GM20000 (cell line): Measurements from ENCODE around the gene ARRB1.

Experiments used
- DNase-seq: peaks from one replicate; pipeline ENCODE4 v3.0.0; 2012; ENCODE audit warnings: low spot score
- CTCF ChIP-seq: IDR thresholded peaks from 2 replicates; pipeline ENCODE4 v1.5.1; 2012; ENCODE audit warnings: mild to moderate bottlenecking, control low read depth; ENCODE audit errors: extremely low read depth, missing control alignments

The ARRB1 gene

DNA sequence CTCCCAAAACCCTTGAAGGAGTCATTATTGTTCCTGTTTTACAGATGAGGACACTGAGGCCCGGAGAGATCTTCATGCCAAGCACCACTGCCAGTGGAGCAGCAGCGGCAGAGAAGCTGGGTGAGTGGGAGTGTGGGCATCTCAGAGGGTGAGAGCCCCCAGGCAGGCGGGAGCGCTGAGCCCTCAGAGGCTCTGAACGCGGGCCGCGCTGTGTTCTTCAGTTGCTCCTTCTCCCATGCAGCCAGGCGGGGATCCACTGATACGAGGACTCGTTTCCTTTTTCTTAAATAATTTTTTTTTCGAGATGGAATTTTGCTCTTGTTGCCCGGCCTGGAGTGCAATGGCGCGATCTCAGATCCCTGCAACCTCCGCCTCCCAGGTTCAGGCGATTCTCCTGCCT is 63.9 kb downstream of the ARRB1 start:
- no peak for DNase-seq
- TF ChIP-seq CTCF: no peak

DNA sequence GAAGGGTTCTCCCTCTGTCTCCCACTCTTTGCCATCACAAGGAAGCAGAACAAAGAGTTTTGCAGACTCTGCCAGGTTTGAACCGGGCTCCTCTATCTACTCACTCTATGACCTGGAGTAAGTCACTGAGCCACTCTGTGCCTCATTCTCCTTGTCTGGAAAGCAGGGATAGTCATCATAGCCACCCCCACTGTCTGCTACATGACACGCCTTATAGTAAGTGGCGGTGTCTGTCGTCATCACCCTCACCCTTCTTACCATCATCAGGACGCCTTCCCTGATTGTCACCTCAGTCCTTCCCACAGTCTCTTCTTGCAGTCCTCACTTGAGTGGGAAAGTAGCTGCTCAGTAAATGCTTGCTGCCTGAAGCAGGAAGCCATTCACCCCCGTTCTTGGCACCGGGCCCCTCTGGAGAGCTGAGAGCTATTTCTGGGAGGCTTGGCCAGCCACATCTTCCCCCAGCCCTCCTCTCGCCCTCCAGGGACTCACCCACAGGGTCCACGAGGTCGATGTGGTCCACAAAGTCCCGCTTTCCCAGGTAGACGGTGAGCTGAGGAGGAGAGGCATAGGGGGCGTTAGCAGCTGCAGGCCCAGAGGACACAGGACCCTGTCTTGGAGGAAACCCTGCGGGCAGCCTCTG is 64.5 kb downstream of the ARRB1 start:
- DNase-seq: no peak
- TF ChIP-seq CTCF: no peak

- no peak for TF ChIP-seq CTCF
- DNase-seq: no peak
Measured at GRCh38 chr11:75285776-75286360, 65.6 kb downstream of the ARRB1 start.

DNA sequence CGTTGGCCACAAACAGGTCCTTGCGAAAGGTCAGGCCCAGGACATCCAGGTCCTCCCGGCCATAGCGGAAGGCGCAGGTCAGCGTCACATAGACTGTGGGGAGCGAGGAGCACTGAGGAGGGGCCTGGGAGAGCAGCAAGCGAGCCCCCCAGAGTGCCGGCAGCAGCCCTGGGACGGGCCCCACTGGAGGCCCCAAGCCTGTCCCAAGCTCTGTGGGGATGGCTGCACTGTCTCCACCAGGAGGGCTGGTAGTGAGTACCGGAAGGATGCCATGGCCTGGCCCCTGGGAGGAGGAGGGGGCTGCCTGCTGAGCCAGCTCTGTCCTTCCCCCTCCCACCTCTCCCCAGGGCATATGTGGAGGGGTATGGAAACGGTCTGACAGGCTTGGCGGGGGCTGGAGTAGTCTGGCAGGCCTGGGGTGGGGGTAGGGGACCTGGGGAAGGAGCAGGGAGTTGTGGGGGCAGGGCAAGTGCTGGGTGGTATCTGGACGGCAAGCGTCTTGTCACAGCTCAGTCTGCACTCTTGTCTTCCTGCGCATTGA is 68.0 kb downstream of the ARRB1 start:
- no peak for TF ChIP-seq CTCF
- no peak for DNase-seq

- TF ChIP-seq CTCF: no peak
- DNase-seq: no peak
Measured at GRCh38 chr11:75281469-75282095, 69.9 kb downstream of the ARRB1 start.

DNA sequence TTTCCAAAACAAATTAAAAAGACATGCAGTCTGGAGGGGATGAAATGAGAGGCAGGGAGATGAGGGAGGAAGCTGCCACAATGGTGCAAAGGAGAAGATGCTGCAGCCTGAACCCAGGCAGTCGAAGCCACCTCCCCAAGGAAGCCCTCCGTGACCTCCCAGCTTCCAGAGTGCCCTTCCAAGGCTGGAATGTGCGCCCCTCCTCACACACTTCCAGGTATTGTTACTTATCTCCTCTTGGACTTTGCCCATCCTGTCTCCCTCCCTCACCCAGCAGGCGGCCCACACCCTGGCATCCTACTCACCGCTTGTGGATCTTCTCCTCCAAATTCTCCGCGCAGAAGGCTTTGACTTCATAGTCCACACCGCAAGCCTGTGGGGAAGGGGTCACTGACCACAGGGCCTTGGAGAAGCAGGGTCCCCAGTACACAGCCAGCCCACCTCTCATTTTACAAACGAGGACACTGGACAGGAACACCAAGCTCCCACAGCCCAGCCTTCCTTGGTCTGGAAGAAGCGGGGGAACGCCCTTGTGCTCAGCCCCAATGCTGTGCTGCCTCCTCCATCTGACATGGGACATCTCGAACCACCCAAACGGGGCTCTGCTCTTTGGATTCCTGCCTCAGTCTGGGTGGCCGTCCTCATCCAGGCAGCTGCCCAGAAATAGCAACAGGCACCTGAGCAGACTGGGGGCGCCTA is 70.5 kb downstream of the ARRB1 start:
- TF ChIP-seq CTCF: no peak
- no peak for DNase-seq
